ENCODE measurements around the gene LRMDA.

GRCh38 chr10:76287856-76288255, 856.4 kb downstream of the LRMDA start:
- no peak for TF ChIP-seq POLR2AphosphoS5 (IDR thresholded peaks at IDR 0.05)
- TF ChIP-seq, protein P1, sequence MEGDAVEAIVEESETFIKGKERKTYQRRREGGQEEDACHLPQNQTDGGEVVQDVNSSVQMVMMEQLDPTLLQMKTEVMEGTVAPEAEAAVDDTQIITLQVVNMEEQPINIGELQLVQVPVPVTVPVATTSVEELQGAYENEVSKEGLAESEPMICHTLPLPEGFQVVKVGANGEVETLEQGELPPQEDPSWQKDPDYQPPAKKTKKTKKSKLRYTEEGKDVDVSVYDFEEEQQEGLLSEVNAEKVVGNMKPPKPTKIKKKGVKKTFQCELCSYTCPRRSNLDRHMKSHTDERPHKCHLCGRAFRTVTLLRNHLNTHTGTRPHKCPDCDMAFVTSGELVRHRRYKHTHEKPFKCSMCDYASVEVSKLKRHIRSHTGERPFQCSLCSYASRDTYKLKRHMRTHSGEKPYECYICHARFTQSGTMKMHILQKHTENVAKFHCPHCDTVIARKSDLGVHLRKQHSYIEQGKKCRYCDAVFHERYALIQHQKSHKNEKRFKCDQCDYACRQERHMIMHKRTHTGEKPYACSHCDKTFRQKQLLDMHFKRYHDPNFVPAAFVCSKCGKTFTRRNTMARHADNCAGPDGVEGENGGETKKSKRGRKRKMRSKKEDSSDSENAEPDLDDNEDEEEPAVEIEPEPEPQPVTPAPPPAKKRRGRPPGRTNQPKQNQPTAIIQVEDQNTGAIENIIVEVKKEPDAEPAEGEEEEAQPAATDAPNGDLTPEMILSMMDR (IDR thresholded peaks at IDR 0.05) = no peak

Measured in transverse colon (tissue), 4 donors.